Esophagus (tissue), 2 donors: ENCODE measurements around the gene PREB. TPM values are rescaled to one million over a fixed set of nuclear protein-coding genes. Genes with fewer than 3 reads are reported as not detected.

Source experiments
- H3K27ac ChIP-seq, 2 donors: one replicate each; pipeline ENCODE4 v1.5.1; 2013; ENCODE audit warnings: low read depth in 2 of 2, mild to moderate bottlenecking in 2 of 2, inconsistent platforms in 1 of 2, low read length in 1 of 2, moderate library complexity in 1 of 2
- H3K27me3 ChIP-seq, 2 donors: one replicate each; pipeline ENCODE4 v1.6.1; 2013; ENCODE audit warnings: low read length in 2 of 2, control low read depth in 1 of 2, mild to moderate bottlenecking in 1 of 2; ENCODE audit not compliant: insufficient read depth in 2 of 2, control insufficient read depth in 1 of 2
- H3K36me3 ChIP-seq, 2 donors: one replicate each; pipeline ENCODE4 v1.6.1; 2013; ENCODE audit warnings: low read length in 1 of 2; ENCODE audit not compliant: control insufficient read depth in 2 of 2, insufficient read depth in 2 of 2
- H3K4me1 ChIP-seq, 2 donors: one replicate each; pipeline ENCODE4 v1.6.1; 2013; ENCODE audit warnings: low read length in 1 of 2; ENCODE audit not compliant: control insufficient read depth in 2 of 2, insufficient read depth in 2 of 2
- H3K4me3 ChIP-seq, 2 donors: one replicate each; pipeline ENCODE4 v1.5.1; 2013; ENCODE audit warnings: low read length in 2 of 2, mild to moderate bottlenecking in 2 of 2, low read depth in 1 of 2, moderate library complexity in 1 of 2
- H3K9me3 ChIP-seq, 2 donors: one replicate each; pipeline ENCODE4 v1.6.1; 2013; ENCODE audit warnings: mild to moderate bottlenecking in 2 of 2, low read depth in 1 of 2, low read length in 1 of 2, moderate library complexity in 1 of 2; ENCODE audit not compliant: control insufficient read depth in 2 of 2, insufficient read depth in 1 of 2
- WGBS, 2 donors: extraction: QIAGEN DNeasy Blood & Tissue Kit; methylation state at CpG; one replicate each; pipeline ENCODE4 v1.1.7; 2013; 5-methylcytosine and 5-hydroxymethylcytosine counted together
- polyA plus RNA-seq, 2 donors: library from polyadenylated mRNA; stranded (reverse); fragments of 200-250 nt; gene quantifications; one replicate each; pipeline ENCODE4 v1.2.3, GENCODE V29; 2013
- donor health status: healthy with polysubstance abuse.
- donor health status: Bipolar disorder and iron deficiency.

The PREB gene
- polyA plus RNA-seq, 2 donors, result 24.1 to 29.7 TPM

DNA sequence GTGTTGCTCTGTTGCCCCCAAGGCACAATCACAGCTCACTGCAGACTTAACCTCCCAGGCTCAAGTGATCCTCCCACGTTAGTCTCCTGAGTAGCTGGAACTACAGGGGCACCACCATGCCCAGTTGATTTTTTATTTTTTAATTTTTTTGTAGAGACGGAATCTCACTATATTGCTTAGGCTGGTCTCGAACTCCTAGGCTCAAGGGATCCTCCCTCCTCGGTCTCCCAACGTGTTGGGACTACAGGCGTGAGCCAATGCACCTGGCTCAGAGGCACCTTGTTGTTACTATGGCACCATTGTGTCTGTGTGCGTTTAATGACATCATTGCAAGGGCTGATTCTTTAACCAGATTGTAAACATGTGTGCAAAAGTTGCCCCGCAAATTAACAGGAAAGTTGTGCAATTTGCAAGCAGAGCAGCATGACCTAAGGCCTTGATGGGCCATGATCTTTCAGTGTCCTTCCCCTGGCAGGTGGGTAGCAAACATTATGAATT lies 37.0 kb upstream of the PREB start:
- H3K4me3 ChIP-seq, result no peak overlapping the region
- WGBS, 2 donors, result 58 to 61% methylated on average over 8 of the region's 8 CpGs

DNA sequence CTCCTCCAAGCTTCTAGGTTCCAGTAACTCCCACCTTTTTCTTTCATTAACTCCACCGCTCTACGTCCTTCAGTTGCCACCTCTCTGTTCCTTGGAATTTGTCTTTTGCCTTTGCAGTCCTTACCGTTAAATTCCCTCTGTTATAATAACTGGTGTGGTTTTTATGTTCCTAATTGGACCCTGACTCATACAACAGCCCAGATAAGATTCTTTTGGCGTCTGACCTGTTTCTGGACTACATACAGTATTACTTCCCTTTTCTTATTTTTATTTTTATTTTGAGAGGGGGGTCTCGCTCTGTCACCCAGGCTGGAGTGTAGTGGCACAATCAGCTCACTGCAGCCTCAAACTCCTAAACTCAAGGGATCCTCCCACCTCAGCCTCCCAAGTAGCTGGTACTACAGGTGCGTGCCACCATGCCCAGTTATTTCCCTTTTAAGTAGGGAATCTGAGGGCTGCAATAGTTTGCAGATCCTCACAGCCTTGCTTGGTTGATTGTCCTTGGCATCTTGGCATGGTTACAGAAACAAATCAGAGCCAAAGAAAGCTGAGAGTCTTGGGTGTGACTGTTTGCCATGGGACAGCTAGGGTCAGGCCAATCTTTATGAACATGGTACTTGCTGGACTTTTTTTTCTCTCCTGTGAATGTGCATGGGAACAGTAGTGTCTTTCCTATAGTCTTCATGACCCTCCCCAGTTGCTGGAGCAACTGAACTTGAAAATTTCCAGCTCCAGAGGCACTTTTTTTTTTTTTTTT lies 36.3 kb upstream of the PREB start:
- no peak overlapping the region for H3K4me3 ChIP-seq
- no peaks in the 10 kb centered on the region for H3K27me3 ChIP-seq
- H3K4me1 ChIP-seq, result no peaks in the 10 kb centered on the region
- H3K27ac ChIP-seq, result no peak overlapping the region
- WGBS, 2 donors, result 72 to 74% methylated on average over 6 of the region's 6 CpGs
- H3K9me3 ChIP-seq, result no peaks in the 10 kb centered on the region
- H3K36me3 ChIP-seq, result no peaks in the 10 kb centered on the region

More for the DNA sequence above, 37.0 kb upstream of the PREB start:
- no peaks in the 10 kb centered on the region for H3K36me3 ChIP-seq
- no peaks in the 10 kb centered on the region for H3K9me3 ChIP-seq
- H3K4me1 ChIP-seq, result no peaks in the 10 kb centered on the region
- no peaks in the 10 kb centered on the region for H3K27me3 ChIP-seq
- no peak overlapping the region for H3K27ac ChIP-seq

DNA sequence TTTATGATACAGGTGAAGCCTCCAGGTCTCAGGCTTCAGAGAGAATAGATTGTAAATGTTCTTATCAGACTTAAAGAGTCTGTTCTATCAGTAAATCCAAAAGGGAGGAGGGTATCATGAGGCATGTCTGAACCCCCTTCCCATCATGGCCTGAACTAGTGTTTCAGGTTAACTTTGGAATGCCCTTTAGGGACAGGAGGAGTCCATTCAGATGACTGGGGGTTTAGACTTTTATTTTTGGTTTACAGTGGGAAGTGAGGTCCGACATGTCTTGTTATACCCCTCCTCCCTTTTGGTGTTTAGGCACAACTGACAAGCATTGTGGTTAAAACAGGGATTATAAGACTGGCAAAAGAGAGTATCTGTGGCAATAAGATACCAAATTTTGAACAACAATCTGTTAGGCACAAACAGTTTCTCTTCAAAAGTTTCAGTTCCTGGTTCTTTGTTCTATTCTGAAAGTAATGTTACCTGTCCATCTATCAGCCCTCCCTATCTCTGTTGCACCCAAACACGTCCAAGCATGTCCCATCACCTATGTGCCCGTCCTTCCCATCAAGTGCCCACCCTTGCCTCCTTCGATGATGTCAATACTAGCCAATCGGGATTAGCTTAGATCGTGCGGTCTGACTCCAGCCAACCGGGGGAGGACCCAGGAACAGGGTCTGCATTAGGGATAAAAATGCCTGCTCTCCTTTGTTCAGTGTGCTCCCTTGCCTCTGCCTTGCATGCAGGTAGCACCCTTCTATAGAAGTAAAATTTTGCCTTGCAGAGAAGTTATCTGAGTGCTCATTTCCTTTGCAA lies 30.7 kb upstream of the PREB start:
- H3K9me3 ChIP-seq, result no peaks in the 10 kb centered on the region
- peaks cover 0 to 3% of the 10 kb centered on the region in 2 donors for H3K27me3 ChIP-seq
- no peaks in the 10 kb centered on the region for H3K4me1 ChIP-seq
- H3K27ac ChIP-seq, result no peak overlapping the region
- H3K36me3 ChIP-seq, result no peaks in the 10 kb centered on the region
- H3K4me3 ChIP-seq, result no peak overlapping the region
- 81 to 82% methylated on average over 8 of the region's 8 CpGs for WGBS, 2 donors

DNA sequence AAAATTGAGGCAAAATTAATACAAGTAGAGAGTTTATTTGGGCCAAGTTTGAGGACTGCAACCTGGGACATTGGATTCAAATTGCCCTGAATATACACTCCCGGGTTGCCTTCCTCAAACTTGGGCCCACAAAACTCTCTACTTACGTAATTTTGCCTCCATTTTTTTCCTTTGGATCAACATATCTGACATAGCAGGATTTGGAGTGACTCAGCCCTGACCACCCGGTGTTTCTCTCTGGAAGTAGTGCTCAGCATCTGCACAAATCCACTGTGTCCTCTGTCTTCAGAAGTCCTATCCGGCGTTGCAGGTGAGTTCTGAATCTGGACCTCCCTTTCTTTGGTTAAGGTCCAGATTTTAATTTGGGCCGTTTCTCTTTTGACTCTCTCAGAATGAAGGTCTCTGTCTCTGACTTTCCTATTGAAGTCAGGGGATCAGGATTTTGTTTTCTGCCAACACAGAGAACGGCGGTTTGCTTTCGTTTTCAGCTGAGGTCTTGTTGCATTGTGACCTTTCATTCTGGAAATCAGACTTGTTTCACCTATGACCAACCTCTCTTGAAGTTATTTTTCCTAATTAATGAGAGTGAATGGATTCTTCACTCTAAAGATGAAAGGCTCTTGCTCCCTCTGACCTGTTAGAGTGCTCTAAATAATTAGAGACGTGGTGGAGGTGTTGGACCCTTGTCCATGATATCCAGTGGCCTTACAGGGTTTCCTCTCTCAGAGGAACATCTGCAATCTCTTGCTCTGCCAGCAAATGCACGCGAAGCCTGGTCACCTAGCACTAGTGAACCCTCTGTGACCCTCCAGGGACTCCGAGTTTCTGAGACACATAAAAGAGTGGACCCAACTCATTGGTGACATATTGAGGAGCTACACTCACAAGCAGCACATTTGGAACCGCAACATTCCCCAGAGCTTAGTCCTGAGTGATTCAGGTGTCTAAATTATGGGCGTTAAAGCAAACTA lies 28.0 kb upstream of the PREB start:
- WGBS, 2 donors, result 73 to 78% methylated on average over 15 of the region's 15 CpGs
- Histone ChIP-seq H3K9me3 (no peaks in the 10 kb centered on the region), H3K4me3 (no peak overlapping the region), H3K27ac (no peak overlapping the region), H3K27me3 (peaks cover 0 to 3% of the 10 kb centered on the region in 2 donors), H3K36me3 (no peaks in the 10 kb centered on the region), H3K4me1 (no peaks in the 10 kb centered on the region)

DNA sequence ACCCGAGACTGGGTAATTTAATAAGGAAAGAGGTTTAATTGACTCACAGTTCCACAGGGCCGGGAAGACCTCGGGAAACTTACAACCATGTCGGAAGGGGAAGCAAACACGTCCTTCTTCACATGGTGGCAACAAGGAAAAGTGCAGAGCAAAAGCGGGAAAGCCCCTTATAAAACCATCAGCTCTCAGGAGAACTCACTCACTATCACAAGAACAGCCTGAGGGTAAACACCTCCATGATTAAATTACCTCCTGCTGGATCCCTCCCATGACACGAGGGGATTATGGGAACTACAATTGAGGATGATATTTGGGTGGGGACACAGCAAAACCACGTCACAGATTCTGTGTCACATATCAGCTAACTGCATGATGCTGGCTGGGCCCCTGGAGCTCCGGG lies 25.8 kb upstream of the PREB start:
- Histone ChIP-seq H3K27ac (no peak overlapping the region), H3K9me3 (no peaks in the 10 kb centered on the region), H3K36me3 (no peaks in the 10 kb centered on the region), H3K4me1 (no peaks in the 10 kb centered on the region), H3K27me3 (peaks cover 0 to 3% of the 10 kb centered on the region in 2 donors), H3K4me3 (no peak overlapping the region)
- WGBS, 2 donors, result 82 to 84% methylated on average over 9 of the region's 9 CpGs

DNA sequence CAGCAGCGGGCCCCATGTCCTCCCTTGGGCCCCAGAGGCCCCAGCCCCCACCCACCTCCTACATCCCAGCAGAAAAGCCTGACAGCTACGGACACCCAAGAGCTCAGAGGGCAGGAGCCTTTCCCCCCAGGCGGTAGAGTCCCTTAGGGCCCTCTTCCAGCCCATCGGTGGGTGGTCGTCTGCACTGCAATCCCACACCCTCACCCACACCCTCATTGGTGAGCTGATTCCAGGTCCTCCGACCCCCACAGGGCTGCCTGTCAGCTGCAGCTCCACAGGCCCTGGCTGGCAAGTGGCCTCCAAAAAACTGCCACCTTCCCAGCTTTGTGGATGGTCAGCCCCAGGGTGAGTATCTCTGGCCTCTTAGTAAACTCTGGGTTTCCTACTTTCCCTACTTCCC lies 24.8 kb upstream of the PREB start:
- no peaks in the 10 kb centered on the region for H3K36me3 ChIP-seq
- H3K4me3 ChIP-seq, result no peak overlapping the region
- WGBS, 2 donors, result 75% methylated on average over 6 of the region's 6 CpGs
- H3K4me1 ChIP-seq, result no peaks in the 10 kb centered on the region
- H3K27ac ChIP-seq, result no peak overlapping the region
- H3K27me3 ChIP-seq, result peaks cover 0 to 3% of the 10 kb centered on the region in 2 donors
- H3K9me3 ChIP-seq, result no peaks in the 10 kb centered on the region

DNA sequence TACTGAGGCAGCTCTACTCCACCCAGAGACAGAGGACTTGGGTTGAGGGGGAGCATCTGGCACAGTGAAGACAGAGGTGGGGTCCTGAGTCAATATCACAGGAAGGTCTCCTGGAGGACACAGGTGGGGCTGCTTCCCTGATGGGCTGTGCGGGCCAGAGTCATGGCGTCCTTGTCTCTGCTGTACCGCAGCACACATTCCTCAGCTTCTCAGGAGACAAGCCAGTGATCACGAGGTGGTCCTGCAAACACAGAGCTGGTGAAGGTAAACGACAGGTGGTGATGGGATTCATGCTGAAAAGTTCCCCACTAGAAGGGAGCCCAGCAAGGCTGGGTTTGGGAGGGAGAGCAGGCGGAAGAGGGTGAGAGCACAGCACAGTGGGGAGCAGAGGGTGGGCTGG lies 24.0 kb upstream of the PREB start:
- no peak overlapping the region for H3K4me3 ChIP-seq
- H3K4me1 ChIP-seq, result no peaks in the 10 kb centered on the region
- peaks cover 0 to 3% of the 10 kb centered on the region in 2 donors for H3K27me3 ChIP-seq
- no peak overlapping the region for H3K27ac ChIP-seq
- no peaks in the 10 kb centered on the region for H3K36me3 ChIP-seq
- H3K9me3 ChIP-seq, result no peaks in the 10 kb centered on the region
- WGBS, 2 donors, result 71 to 73% methylated on average over 6 of the region's 6 CpGs

DNA sequence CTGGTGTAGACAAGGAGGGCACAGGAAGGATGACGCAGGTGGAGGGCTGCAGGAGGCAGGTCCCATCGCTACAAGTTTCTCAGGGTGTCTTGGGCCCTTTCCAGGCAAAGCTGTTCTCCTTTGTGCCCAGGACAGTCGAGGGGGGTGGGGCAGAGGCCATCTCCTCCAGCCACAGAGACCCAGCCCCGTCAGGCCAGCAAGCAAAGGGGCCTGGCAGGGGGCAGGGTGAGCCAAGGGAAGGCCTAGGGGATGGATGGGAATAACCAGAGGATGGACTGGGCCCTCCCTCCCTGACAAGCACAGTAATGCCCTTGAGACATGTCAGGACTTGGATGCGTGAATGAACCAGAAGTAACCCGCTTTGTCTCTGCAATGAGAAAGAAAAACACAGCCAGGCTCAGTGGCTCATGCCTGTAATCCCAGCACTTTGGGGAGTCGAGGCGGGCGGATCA lies 20.7 kb upstream of the PREB start:
- H3K27me3 ChIP-seq, result no peaks in the 10 kb centered on the region
- H3K9me3 ChIP-seq, result no peaks in the 10 kb centered on the region
- no peaks in the 10 kb centered on the region for H3K36me3 ChIP-seq
- no peaks in the 10 kb centered on the region for H3K4me1 ChIP-seq
- no peak overlapping the region for H3K27ac ChIP-seq
- H3K4me3 ChIP-seq, result no peak overlapping the region
- WGBS, 2 donors, result 65 to 70% methylated on average over 9 of the region's 9 CpGs

DNA sequence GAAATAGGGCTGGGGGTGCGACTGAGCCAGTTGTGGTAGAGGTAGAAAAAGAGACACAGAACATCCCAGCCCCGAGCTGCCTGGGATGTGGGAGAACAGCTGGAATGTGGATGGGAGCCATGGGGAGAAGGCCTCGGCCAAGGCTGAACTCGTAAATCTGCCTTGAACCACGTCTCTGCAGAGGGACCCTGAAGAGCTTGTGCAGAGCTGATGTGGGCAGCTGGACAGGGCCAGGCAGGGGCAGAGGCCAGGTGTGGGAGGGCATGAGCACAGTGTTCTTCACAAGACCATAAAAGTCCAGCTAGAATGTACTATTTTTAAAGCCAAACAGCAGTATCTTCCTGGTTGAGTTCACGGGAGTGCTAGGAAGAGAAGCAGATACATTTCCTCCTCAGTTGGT lies 20.1 kb upstream of the PREB start:
- Histone ChIP-seq H3K9me3 (no peaks in the 10 kb centered on the region), H3K36me3 (no peaks in the 10 kb centered on the region), H3K27ac (no peak overlapping the region), H3K27me3 (no peaks in the 10 kb centered on the region), H3K4me3 (no peak overlapping the region), H3K4me1 (no peaks in the 10 kb centered on the region)
- 76 to 81% methylated on average over 6 of the region's 6 CpGs for WGBS, 2 donors
